K562 (cell line): ENCODE results near the gene CENPQ. TPM values are rescaled to one million over a fixed set of nuclear protein-coding genes. Genes with fewer than 3 reads are reported as not detected.

Source experiments
- JUNB ChIP-seq: fragments of 450-650 bp; formaldehyde crosslinking; conservative IDR thresholded peaks from 2 replicates; pipeline ENCODE4 v1.4.0; 2020; ENCODE audit warnings: mild to moderate bottlenecking
- MCM7 ChIP-seq, 2 experiments: fragments of 450-650 bp; IDR thresholded peaks; 2 replicates each; pipeline ENCODE4 v1.6.1; 2016 to 2018
- MED1 ChIP-seq: sonication (generic); formaldehyde crosslinking; IDR thresholded peaks from 2 replicates; pipeline ENCODE4 v1.8.1; 2023; ENCODE audit warnings: missing genetic modification reagents, borderline replicate concordance
- RBM17 ChIP-seq: fragments of 200-400 bp; formaldehyde crosslinking; IDR thresholded peaks from 2 replicates; pipeline ENCODE4 v1.6.1; 2017; ENCODE audit warnings: low read depth, mild to moderate bottlenecking, low read length, borderline replicate concordance
- REST ChIP-seq, 2 experiments: fragments of 450-650 bp; formaldehyde crosslinking in 1 of 2; IDR thresholded peaks; 2 replicates each; pipeline versions ENCODE4 v1.4.0 to v1.6.1; 2014 to 2020; ENCODE audit warnings: mild to moderate bottlenecking in 2 of 2, borderline replicate concordance in 1 of 2, low read depth in 1 of 2
- SNRNP70 ChIP-seq: fragments of 200-400 bp; formaldehyde crosslinking; optimal IDR thresholded peaks from 2 replicates; pipeline ENCODE3; 2017; ENCODE audit warnings: low read depth, low read length
- polyA plus RNA-seq, 8 experiments: library from polyadenylated mRNA; depleted of rRNA in 4 of 8; stranded (reverse) in 5 of 8; unstranded in 3 of 8; fragments of >200 nt; fragmentation: Nextera tagmentation in 2 of 8; fragmentation: Illumina TruSeq in 1 of 8; extraction: Ambion mirVana in 2 of 8; extraction: Trizol in 1 of 8; gene quantifications; 2 replicates each; pipeline versions ENCODE4 v1.2.1 to v1.2.3, GENCODE V29; 2011 to 2014; ENCODE audit warnings: inconsistent platforms in 1 of 8, missing spikeins in 1 of 8
- total RNA-seq, 7 experiments: library from RNA; depleted of rRNA in 6 of 7; stranded (reverse); fragments of >200 nt in 6 of 7; fragmentation: Illumina TruSeq in 2 of 7; extraction: Trizol in 2 of 7; gene quantifications; 2 replicates each; pipeline versions ENCODE4 v1.2.1 to v1.2.3, GENCODE V29; 2011 to 2021; ENCODE audit warnings: low replicate concordance in 1 of 7

The CENPQ gene
- total and polyA plus RNA-seq, 9 of the 15 experiments (the other 6 are each of a cell fraction or from before 2014, with no cell fraction given), result 12.7 to 48.3 (median 26.4) TPM

GRCh38 chr6:49468042-49468441 is 4.9 kb downstream of the CENPQ start (continued):
- TF ChIP-seq REST (IDR thresholded peaks at IDR 0.05; ENCODE audit: borderline replicate concordance) (no peak), REST (CRISPR knock-in tag; IDR thresholded peaks at IDR 0.05; ENCODE audit: low read depth) (no peak), MED1 (CRISPR knock-in tag) (no peak), MCM7 (IDR thresholded peaks at IDR 0.05) (no peak), SNRNP70 (no peak), JUNB (CRISPR knock-in tag) (no peak), RBM17 (no peak)
